PC-9 (cell line): ENCODE results near the gene XKR7.

Experiments used
- EZH2 ChIP-seq: fragments of 200-600 bp; sonication (generic); IDR thresholded peaks from 2 replicates; pipeline ENCODE4 v1.8.0; 2017; ENCODE audit warnings: antibody characterized with exemption, low read depth
- TF ChIP-seq, protein P1 (sequence below): fragments of 200-600 bp; sonication (generic); conservative IDR thresholded peaks from 2 replicates; pipeline ENCODE4 v1.6.1; 2017; ENCODE audit warnings: mixed run types, antibody characterized with exemption, mild to moderate bottlenecking, moderate library complexity

DNA sequence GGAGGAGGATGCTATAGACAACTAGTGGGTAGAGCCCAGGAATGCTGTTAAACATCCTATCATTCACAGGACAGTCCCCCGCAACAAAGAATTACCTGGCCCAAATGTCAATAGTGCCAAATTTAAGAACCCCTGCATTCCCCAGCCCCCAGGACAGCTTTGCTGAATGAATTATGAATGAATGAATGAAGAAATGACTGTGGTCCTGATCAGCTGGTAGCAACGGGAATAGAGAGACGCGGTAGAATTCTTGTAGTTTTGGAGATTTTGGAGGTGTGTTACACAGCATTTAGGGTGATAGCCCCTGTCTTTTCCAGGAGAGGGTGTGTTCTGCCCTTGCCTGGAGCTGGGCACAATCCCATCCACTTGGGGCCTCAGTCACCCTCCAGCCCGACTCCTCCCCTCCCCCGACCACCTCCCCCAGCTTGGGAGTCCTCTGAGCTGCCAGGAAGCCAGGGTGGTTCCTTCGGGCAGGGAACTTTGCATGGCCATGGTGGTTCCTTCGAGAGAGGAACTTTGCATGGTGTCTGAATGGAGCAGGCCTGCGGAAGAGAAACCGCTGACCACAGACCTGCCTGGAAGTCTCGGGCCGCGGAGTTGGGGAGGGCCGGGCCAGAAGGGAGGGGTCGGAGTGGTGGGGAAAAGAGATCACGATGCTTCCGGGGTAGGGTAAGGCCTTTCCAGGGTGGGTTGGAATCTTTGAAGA lies 83.1 kb downstream of the XKR7 start:
- TF ChIP-seq, protein P1, sequence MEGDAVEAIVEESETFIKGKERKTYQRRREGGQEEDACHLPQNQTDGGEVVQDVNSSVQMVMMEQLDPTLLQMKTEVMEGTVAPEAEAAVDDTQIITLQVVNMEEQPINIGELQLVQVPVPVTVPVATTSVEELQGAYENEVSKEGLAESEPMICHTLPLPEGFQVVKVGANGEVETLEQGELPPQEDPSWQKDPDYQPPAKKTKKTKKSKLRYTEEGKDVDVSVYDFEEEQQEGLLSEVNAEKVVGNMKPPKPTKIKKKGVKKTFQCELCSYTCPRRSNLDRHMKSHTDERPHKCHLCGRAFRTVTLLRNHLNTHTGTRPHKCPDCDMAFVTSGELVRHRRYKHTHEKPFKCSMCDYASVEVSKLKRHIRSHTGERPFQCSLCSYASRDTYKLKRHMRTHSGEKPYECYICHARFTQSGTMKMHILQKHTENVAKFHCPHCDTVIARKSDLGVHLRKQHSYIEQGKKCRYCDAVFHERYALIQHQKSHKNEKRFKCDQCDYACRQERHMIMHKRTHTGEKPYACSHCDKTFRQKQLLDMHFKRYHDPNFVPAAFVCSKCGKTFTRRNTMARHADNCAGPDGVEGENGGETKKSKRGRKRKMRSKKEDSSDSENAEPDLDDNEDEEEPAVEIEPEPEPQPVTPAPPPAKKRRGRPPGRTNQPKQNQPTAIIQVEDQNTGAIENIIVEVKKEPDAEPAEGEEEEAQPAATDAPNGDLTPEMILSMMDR = no peak
- no peak for TF ChIP-seq EZH2
